H1 (cell line): ENCODE results near the gene EBPL. TPM values are rescaled to one million over a fixed set of nuclear protein-coding genes. Genes with fewer than 3 reads are reported as not detected.

ENCODE experiments used
- CTCF ChIA-PET: fragments of 300-600 bp; sonication (Branson Sonifier 250); formaldehyde crosslinking; loops from one replicate; lab custom pipeline; 2021; ENCODE audit not compliant: partially characterized antibody; lab: Charles Lee
- POLR2A ChIA-PET: fragments of 300-600 bp; sonication (Branson Sonifier 250); formaldehyde crosslinking; loops from one replicate; lab custom pipeline; 2021; ENCODE audit warnings: inconsistent platforms; ENCODE audit not compliant: partially characterized antibody; lab: Charles Lee
- DNase-seq, 2 experiments: peaks; one replicate each; pipeline versions ENCODE4 v3.0.0 to v3.0.0-alpha.2; 2010 to 2022; ENCODE audit warnings: low spot score in 2 of 2, low read depth in 1 of 2, mixed read lengths in 1 of 2
- FAIRE-seq: peaks from 2 replicates; lab custom pipeline; 2011; peaks lifted over from hg19 to GRCh38; lab: Jason Lieb, UNC
- H2AFZ ChIP-seq: 2 replicates; pipeline ENCODE4 v1.8.1; 2012; ENCODE audit warnings: low read length, inconsistent platforms
- H2AK5ac ChIP-seq: 2 replicates; pipeline ENCODE4 v1.6.1; 2013; ENCODE audit warnings: low read depth, low read length
- H2BK120ac ChIP-seq: replicated peaks from 2 replicates; pipeline ENCODE3; 2013; ENCODE audit warnings: low read depth, low read length, inconsistent platforms
- H2BK12ac ChIP-seq: 2 replicates; pipeline ENCODE4 v1.6.1; 2013; ENCODE audit warnings: low read depth, low read length
- H2BK15ac ChIP-seq: 2 replicates; pipeline ENCODE4 v1.6.1; 2013; ENCODE audit warnings: low read length
- H2BK20ac ChIP-seq: 2 replicates; pipeline ENCODE4 v1.6.1; 2013; ENCODE audit warnings: low read length
- H2BK5ac ChIP-seq: 2 replicates; pipeline ENCODE4 v1.6.1; 2013; ENCODE audit warnings: low read depth, low read length
- H3K14ac ChIP-seq: 2 replicates; pipeline ENCODE4 v1.6.1; 2013; ENCODE audit warnings: inconsistent platforms; ENCODE audit not compliant: insufficient read length
- H3K18ac ChIP-seq: 2 replicates; pipeline ENCODE4 v1.6.1; 2013; ENCODE audit warnings: low read length; ENCODE audit errors: extremely low read depth
- H3K23ac ChIP-seq: 2 replicates; pipeline ENCODE4 v1.6.1; 2013; ENCODE audit warnings: inconsistent platforms; ENCODE audit not compliant: insufficient read length
- H3K23me2 ChIP-seq: 2 replicates; pipeline ENCODE4 v1.6.1; 2013; ENCODE audit warnings: low read depth, low read length
- H3K27ac ChIP-seq: 2 replicates; pipeline ENCODE4 v1.6.1; 2011; ENCODE audit warnings: low read depth, low read length, inconsistent platforms
- H3K27me3 ChIP-seq, 4 experiments: replicated peaks in 1 of 4; 1 replicate in 1 of 4; 2 replicates in 3 of 4; pipeline versions ENCODE4 v1.6.1 to v1.8.1; 2011 to 2013; ENCODE audit warnings: low read length in 3 of 4, mild to moderate bottlenecking in 3 of 4, inconsistent platforms in 2 of 4, mixed read lengths in 2 of 4, moderate library complexity in 1 of 4; ENCODE audit not compliant: control insufficient read depth in 3 of 4, insufficient read depth in 3 of 4; ENCODE audit errors: extremely low read depth in 1 of 4
- H3K36me3 ChIP-seq, 4 experiments: 2 replicates each; pipeline versions ENCODE4 v1.6.1 to v1.8.1; 2011 to 2013; ENCODE audit warnings: mild to moderate bottlenecking in 4 of 4, low read length in 3 of 4, moderate library complexity in 2 of 4, control low read depth in 1 of 4, inconsistent platforms in 1 of 4; ENCODE audit not compliant: insufficient read depth in 4 of 4, control insufficient read depth in 2 of 4
- H3K4ac ChIP-seq: replicated peaks from 2 replicates; pipeline ENCODE3; 2013; ENCODE audit warnings: low read length, low read depth, mixed read lengths, inconsistent platforms; ENCODE audit not compliant: insufficient read length
- H3K4me1 ChIP-seq, 4 experiments: replicated peaks in 1 of 4; 1 replicate in 1 of 4; 2 replicates in 3 of 4; pipeline versions ENCODE4 v1.6.1 to v1.8.1; 2011 to 2013; ENCODE audit warnings: low read length in 3 of 4, inconsistent platforms in 2 of 4, mixed read lengths in 1 of 4; ENCODE audit not compliant: insufficient read depth in 4 of 4, control insufficient read depth in 3 of 4
- H3K4me2 ChIP-seq, 2 experiments: 2 replicates each; pipeline versions ENCODE4 v1.6.1 to v1.8.1; 2011 to 2013; ENCODE audit warnings: low read depth in 2 of 2, low read length in 2 of 2, control low read depth in 1 of 2, inconsistent platforms in 1 of 2, mild to moderate bottlenecking in 1 of 2; ENCODE audit not compliant: insufficient read depth in 1 of 2
- H3K4me3 ChIP-seq, 4 experiments: fragments of 200-600, 300-600 bp in 1 of 4; sonication (generic), shearing (Covaris generic), sonication (Bioruptor Twin) in 1 of 4; 2 replicates each; pipeline versions ENCODE4 v1.5.1 to v1.8.1; 2011 to 2016; ENCODE audit warnings: low read length in 4 of 4, low read depth in 3 of 4, control low read depth in 2 of 4, inconsistent platforms in 2 of 4, mild to moderate bottlenecking in 2 of 4, mixed read lengths in 1 of 4, moderate library complexity in 1 of 4; ENCODE audit not compliant: insufficient read depth in 2 of 4; ENCODE audit errors: extremely low read depth in 1 of 4
- H3K56ac ChIP-seq: replicated peaks from 2 replicates; pipeline ENCODE3; 2013; ENCODE audit warnings: low read depth, mild to moderate bottlenecking, mixed read lengths, low read length, inconsistent platforms; ENCODE audit not compliant: insufficient read length
- H3K79me1 ChIP-seq: 2 replicates; pipeline ENCODE4 v1.6.1; 2013; ENCODE audit warnings: low read depth, low read length, control low read depth
- H3K79me2 ChIP-seq, 2 experiments: 2 replicates each; pipeline versions ENCODE4 v1.6.1 to v1.8.1; 2012 to 2013; ENCODE audit warnings: low read length in 2 of 2, mild to moderate bottlenecking in 2 of 2, inconsistent platforms in 1 of 2; ENCODE audit not compliant: insufficient read depth in 2 of 2, control insufficient read depth in 1 of 2
- H3K9ac ChIP-seq, 4 experiments: replicated peaks in 1 of 4; 1 replicate in 1 of 4; 2 replicates in 3 of 4; pipeline versions ENCODE4 v1.6.1 to v1.8.1; 2011 to 2013; ENCODE audit warnings: low read depth in 3 of 4, low read length in 3 of 4, control low read depth in 2 of 4, mild to moderate bottlenecking in 2 of 4, moderate library complexity in 2 of 4, inconsistent platforms in 1 of 4; ENCODE audit errors: extremely low read depth in 1 of 4
- H3K9me3 ChIP-seq, 2 experiments: 2 replicates each; pipeline versions ENCODE4 v1.6.1 to v1.8.1; 2012 to 2013; ENCODE audit warnings: mild to moderate bottlenecking in 2 of 2, moderate library complexity in 2 of 2, control low read depth in 1 of 2, inconsistent platforms in 1 of 2, low read depth in 1 of 2, low read length in 1 of 2, mixed read lengths in 1 of 2; ENCODE audit not compliant: insufficient read depth in 2 of 2
- H4K20me1 ChIP-seq, 2 experiments: replicated peaks in 1 of 2; 2 replicates each; pipeline versions ENCODE3 to v1.8.1; 2011 to 2013; ENCODE audit warnings: inconsistent platforms in 2 of 2, low read length in 2 of 2, mild to moderate bottlenecking in 1 of 2; ENCODE audit not compliant: insufficient read depth in 2 of 2, control insufficient read depth in 1 of 2
- H4K5ac ChIP-seq: 2 replicates; pipeline ENCODE4 v1.6.1; 2013; ENCODE audit warnings: low read length, low read depth, mixed read lengths, inconsistent platforms; ENCODE audit not compliant: insufficient read length
- H4K8ac ChIP-seq: 2 replicates; pipeline ENCODE4 v1.8.0; 2013; ENCODE audit warnings: mild to moderate bottlenecking, moderate library complexity, low read length, inconsistent platforms; ENCODE audit not compliant: insufficient read depth; ENCODE audit errors: extremely low read depth
- H4K91ac ChIP-seq: replicated peaks from 2 replicates; pipeline ENCODE3; 2013; ENCODE audit warnings: low read length, mixed read lengths, inconsistent platforms; ENCODE audit not compliant: insufficient read length
- BRCA1 ChIP-seq: IDR thresholded peaks from 2 replicates; pipeline ENCODE4 v1.6.1; 2012; ENCODE audit warnings: low read depth, low read length, improper control_type of control experiment
- CBX5 ChIP-seq: fragments of 300-800, 300-1000 bp; sonication (generic); IDR thresholded peaks from 2 replicates; pipeline ENCODE4 v1.7.1; 2016; ENCODE audit warnings: antibody characterized with exemption, low read length, low read depth
- CHD1 ChIP-seq: IDR thresholded peaks from 2 replicates; pipeline ENCODE4 v1.6.1; 2012; ENCODE audit warnings: low read depth, low read length, improper control_type of control experiment
- FOSL1 ChIP-seq: IDR thresholded peaks from 2 replicates; pipeline ENCODE4 v1.6.1; 2011; ENCODE audit warnings: mild to moderate bottlenecking, low read depth, low read length, moderate library complexity; ENCODE audit not compliant: insufficient read depth
- HDAC2 ChIP-seq, 2 experiments: fragments of 300-600 bp in 1 of 2; sonication (generic) in 1 of 2; IDR thresholded peaks; 2 replicates each; pipeline ENCODE4 v1.6.1; 2011 to 2012; ENCODE audit warnings: low read depth in 2 of 2, low read length in 2 of 2, mild to moderate bottlenecking in 2 of 2, moderate library complexity in 2 of 2, borderline replicate concordance in 1 of 2, inconsistent platforms in 1 of 2
- POLR2A ChIP-seq, 2 experiments: IDR thresholded peaks; 1 replicate in 1 of 2; 2 replicates in 1 of 2; pipeline ENCODE4 v1.6.1; 2011; ENCODE audit warnings: low read depth in 2 of 2, low read length in 2 of 2, mild to moderate bottlenecking in 2 of 2; ENCODE audit errors: control extremely low read depth in 1 of 2
- RNF2 ChIP-seq: fragments of 200-900, 300-1000 bp; sonication (generic); IDR thresholded peaks from 2 replicates; pipeline ENCODE4 v1.7.1; 2016; ENCODE audit warnings: borderline replicate concordance, low read depth, mild to moderate bottlenecking, antibody characterized with exemption, low read length; ENCODE audit not compliant: poor library complexity, severe bottlenecking; ENCODE audit errors: missing control alignments
- TAF1 ChIP-seq: IDR thresholded peaks from 2 replicates; pipeline ENCODE4 v1.6.1; 2011; ENCODE audit warnings: mild to moderate bottlenecking, low read depth, low read length
- USF2 ChIP-seq: IDR thresholded peaks from 2 replicates; pipeline ENCODE4 v1.6.1; 2011; ENCODE audit warnings: low read length, improper control_type of control experiment
- WGBS, 2 experiments: shearing (Covaris generic) in 1 of 2; methylation state at CpG; one replicate each; pipeline versions ENCODE4 v1.1.6 to v1.1.7; 2013 to 2015; ENCODE audit warnings: low lambda C conversion rate in 2 of 2, mixed read lengths in 2 of 2, inconsistent platforms in 1 of 2, low coverage in 1 of 2, missing lambda C conversion rate in 1 of 2; ENCODE audit not compliant: insufficient replicate concordance in 2 of 2, insufficient coverage in 1 of 2, insufficient read length in 1 of 2; ENCODE audit errors: extremely low coverage in 1 of 2, missing lambda C conversion rate in 1 of 2; 5-methylcytosine and 5-hydroxymethylcytosine counted together
- polyA plus RNA-seq, 7 experiments: library from polyadenylated mRNA; depleted of rRNA in 3 of 7; stranded (reverse) in 5 of 7; unstranded in 2 of 7; fragments of >200 nt in 5 of 7; fragments of 200-250 nt in 2 of 7; gene quantifications; 1 replicate in 5 of 7; 2 replicates in 1 of 7; 4 replicates in 1 of 7; pipeline versions ENCODE4 v1.2.1 to v1.2.3, GENCODE V29; 2011 to 2013; ENCODE audit warnings: missing spikeins in 2 of 7, mixed read lengths in 2 of 7
- total RNA-seq: library from RNA; stranded (reverse); fragmentation: NEBNext Ultra II Directional; extraction: Animal tissue kit (Norgen Biotek cat#: 25700); gene quantifications from 2 replicates; pipeline ENCODE4 v1.2.1, GENCODE V29; 2021

The EBPL gene
- total and polyA plus RNA-seq, 2 of the 8 experiments (the other 6 are each of a cell fraction or from before 2014, with no cell fraction given): 130 to 204 TPM

GRCh38 chr13:49645451-49645850, 45.8 kb downstream of the EBPL start:
- Histone ChIP-seq H2AFZ (no peak overlapping the region), H2BK120ac (no peak overlapping the region), H3K36me3 (no peaks in the 10 kb centered on the region; a peak in 1 of 8 replicates), H4K20me1 (no peaks in the 10 kb centered on the region), H2BK12ac (no peak overlapping the region), H3K18ac (no peak overlapping the region), H3K79me1 (no peaks in the 10 kb centered on the region), H3K14ac (no peak overlapping the region), H3K4ac (no peak overlapping the region), H4K8ac (no peak overlapping the region), H3K9ac (no peak overlapping the region), H3K27me3 (no peaks in the 10 kb centered on the region), H3K4me2 (no peak overlapping the region), H3K4me3 (no peak overlapping the region), H3K23ac (no peak overlapping the region), H3K23me2 (no peaks in the 10 kb centered on the region), H3K9me3 (no peaks in the 10 kb centered on the region), H2AK5ac (no peak overlapping the region), H3K56ac (no peak overlapping the region), H2BK15ac (0 out of 2 replicates have a peak overlapping the region, but pooled peaks have one; percentile 31), H3K27ac (no peak overlapping the region), H4K5ac (no peak overlapping the region), H2BK5ac (no peak overlapping the region), H3K79me2 (no peaks in the 10 kb centered on the region), H2BK20ac (no peak overlapping the region), H4K91ac (no peak overlapping the region), H3K4me1 (peaks cover 0 to 1% (median 0%) of the 10 kb centered on the region in 4 experiments; a peak in 1 of 7 replicates)
- 89% methylated on average over 13 of the region's 13 CpGs; no CpG with 5 or more reads in 1 of the 2 experiments for WGBS, 2 experiments
- TF ChIP-seq POLR2A (IDR thresholded peaks at IDR 0.05; ENCODE audit: control extremely low read depth in 1 of 2, low read depth in 2 of 2, low read length in 2 of 2) (no peak), CBX5 (no peak), FOSL1 (no peak), HDAC2 (IDR thresholded peaks at IDR 0.05; ENCODE audit: borderline replicate concordance in 1 of 2, low read depth in 2 of 2, low read length in 2 of 2) (no peak), RNF2 (no peak), CHD1 (no peak), USF2 (no peak), BRCA1 (no peak), TAF1 (no peak)
- CTCF ChIA-PET: no interaction called here
- POLR2A ChIA-PET: interaction anchor here (0.6 to 1.6 kb wide), 3 partner anchors 9 to 147 kb away, joined by 3 read pairs; partner anchors contain the start of gene KPNA3
- no peak for DNase-seq
- FAIRE-seq: no peak
